Measurements from ENCODE around the gene PSMD5.

Gene PSMD5

DNA sequence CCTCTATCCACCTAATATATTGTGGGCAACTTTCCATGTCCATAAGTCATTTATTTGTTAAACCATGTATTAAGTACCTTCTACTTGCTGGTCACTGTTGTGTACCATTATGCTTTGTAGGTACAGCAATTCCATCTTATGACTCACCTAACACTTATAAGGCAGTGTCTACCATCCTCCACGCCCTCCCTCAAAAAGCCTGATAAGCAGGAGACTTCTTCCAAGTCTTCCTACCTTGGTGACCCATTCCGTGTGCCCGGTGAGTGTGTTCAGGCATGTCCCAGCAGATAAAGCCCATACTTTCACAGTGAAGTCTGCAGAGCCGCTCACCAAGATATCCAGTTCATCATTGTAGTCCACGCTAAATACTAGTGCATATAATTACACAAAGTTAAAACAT is 66.9 kb downstream of the PSMD5 start:
- H3K36me3 ChIP-seq (ENCODE audit: control insufficient read depth, low read length), result peaks cover 87% of the 10 kb centered on the region

GRCh38 chr9:120774719-120775118 is 68.0 kb downstream of the PSMD5 start:
- Histone ChIP-seq H3K9me2 (replicated peaks; ENCODE audit: control insufficient read depth, low read length) (no peaks in the 10 kb centered on the region), H3K27me3 (ENCODE audit: control insufficient read depth, low read length) (no peaks in the 10 kb centered on the region), H3K9me3 (ENCODE audit: control insufficient read depth, insufficient read depth, low read length) (no peaks in the 10 kb centered on the region), H3K4me1 (ENCODE audit: control insufficient read depth, low read length) (no peaks in the 10 kb centered on the region), H3K36me3 (ENCODE audit: control insufficient read depth, low read length) (peaks cover 91% of the 10 kb centered on the region), H3K4me3 (ENCODE audit: low read length) (no peak overlapping the region), H3K79me2 (ENCODE audit: control insufficient read depth, low read length) (peaks cover 18% of the 10 kb centered on the region), H3K27ac (ENCODE audit: low read depth, low read length) (no peak overlapping the region), H4K20me1 (ENCODE audit: control insufficient read depth, insufficient read depth, low read depth, low read length) (no peaks in the 10 kb centered on the region), H3F3A (ENCODE audit: control insufficient read depth, insufficient read depth) (no peaks in the 10 kb centered on the region), H3K4me2 (ENCODE audit: low read length) (no peak overlapping the region)
- TF ChIP-seq EZH2phosphoT487 (IDR thresholded peaks at IDR 0.05; ENCODE audit: borderline replicate concordance, low read length) (no peak), CTCF (IDR thresholded peaks at IDR 0.05; ENCODE audit: low read depth, low read length, poor library complexity, severe bottlenecking) (no peak)

More for the DNA sequence above, 66.9 kb downstream of the PSMD5 start:
- no peaks in the 10 kb centered on the region for H3F3A ChIP-seq (ENCODE audit: control insufficient read depth, insufficient read depth)
- H3K4me2 ChIP-seq (ENCODE audit: low read length), result no peak overlapping the region
- no peaks in the 10 kb centered on the region for H3K27me3 ChIP-seq (ENCODE audit: control insufficient read depth, low read length)
- H4K20me1 ChIP-seq (ENCODE audit: control insufficient read depth, insufficient read depth, low read depth, low read length), result no peaks in the 10 kb centered on the region
- no peaks in the 10 kb centered on the region for H3K4me1 ChIP-seq (ENCODE audit: control insufficient read depth, low read length)
- no peak for TF ChIP-seq CTCF (IDR thresholded peaks at IDR 0.05; ENCODE audit: low read depth, low read length, poor library complexity, severe bottlenecking)
- no peak for TF ChIP-seq EZH2phosphoT487 (IDR thresholded peaks at IDR 0.05; ENCODE audit: borderline replicate concordance, low read length)
- H3K27ac ChIP-seq (ENCODE audit: low read depth, low read length), result no peak overlapping the region
- no peaks in the 10 kb centered on the region for H3K9me2 ChIP-seq (replicated peaks; ENCODE audit: control insufficient read depth, low read length)
- H3K4me3 ChIP-seq (ENCODE audit: low read length), result no peak overlapping the region
- H3K79me2 ChIP-seq (ENCODE audit: control insufficient read depth, low read length), result peaks cover 26% of the 10 kb centered on the region
- no peaks in the 10 kb centered on the region for H3K9me3 ChIP-seq (ENCODE audit: control insufficient read depth, insufficient read depth, low read length)

DNA sequence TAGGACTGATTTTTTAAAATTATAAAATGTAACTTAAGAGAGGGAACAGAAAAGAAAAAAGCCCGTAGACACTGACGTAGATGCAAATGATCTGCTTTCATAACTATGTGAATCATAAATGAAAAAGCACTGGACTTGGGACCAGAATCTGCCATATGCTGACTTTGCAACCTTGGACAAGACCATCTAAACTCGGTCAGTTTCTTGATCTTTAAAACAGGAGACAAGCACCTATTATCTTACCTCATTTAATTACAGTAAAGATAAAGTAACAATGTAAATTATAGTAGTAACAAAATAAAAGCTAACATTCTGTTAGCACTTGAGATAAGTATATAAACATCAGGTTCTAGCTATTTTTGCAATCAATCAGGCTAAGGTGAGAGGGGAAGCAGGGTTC is 69.5 kb downstream of the PSMD5 start:
- H3K9me3 ChIP-seq (ENCODE audit: control insufficient read depth, insufficient read depth, low read length), result no peaks in the 10 kb centered on the region
- H3K27ac ChIP-seq (ENCODE audit: low read depth, low read length), result no peak overlapping the region
- TF ChIP-seq EZH2phosphoT487 (IDR thresholded peaks at IDR 0.05; ENCODE audit: borderline replicate concordance, low read length) (no peak), CTCF (IDR thresholded peaks at IDR 0.05; ENCODE audit: low read depth, low read length, poor library complexity, severe bottlenecking) (no peak)
- no peak overlapping the region for H3K4me2 ChIP-seq (ENCODE audit: low read length)
- no peak overlapping the region for H3K4me3 ChIP-seq (ENCODE audit: low read length)
- no peaks in the 10 kb centered on the region for H4K20me1 ChIP-seq (ENCODE audit: control insufficient read depth, insufficient read depth, low read depth, low read length)
- H3K9me2 ChIP-seq (replicated peaks; ENCODE audit: control insufficient read depth, low read length), result no peaks in the 10 kb centered on the region
- peaks cover 4% of the 10 kb centered on the region; the same call in 1 of the 2 replicates for H3K79me2 ChIP-seq (ENCODE audit: control insufficient read depth, low read length)
- no peaks in the 10 kb centered on the region for H3K4me1 ChIP-seq (ENCODE audit: control insufficient read depth, low read length)
- H3K27me3 ChIP-seq (ENCODE audit: control insufficient read depth, low read length), result no peaks in the 10 kb centered on the region
- H3K36me3 ChIP-seq (ENCODE audit: control insufficient read depth, low read length), result peaks cover 91% of the 10 kb centered on the region
- no peaks in the 10 kb centered on the region for H3F3A ChIP-seq (ENCODE audit: control insufficient read depth, insufficient read depth)

DNA sequence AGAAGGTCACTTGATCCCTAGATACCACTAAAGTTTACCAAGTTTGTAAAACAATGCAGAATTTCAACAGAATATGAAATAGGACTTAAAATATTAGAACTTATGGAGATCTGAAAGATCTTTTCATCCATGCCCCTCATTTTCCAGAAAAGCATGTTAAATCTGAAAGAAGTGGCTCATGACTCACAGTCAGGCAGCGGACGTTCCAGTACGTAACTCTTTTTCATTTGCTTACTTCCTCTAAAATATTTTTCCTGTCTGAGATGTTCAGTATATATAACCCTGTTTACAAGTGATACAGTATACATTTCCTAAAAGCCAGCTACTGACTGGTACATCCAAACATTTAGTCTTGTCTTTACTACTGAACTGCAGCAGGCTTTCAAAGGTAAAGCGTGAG is 71.8 kb downstream of the PSMD5 start:
- H3K27me3 ChIP-seq (ENCODE audit: control insufficient read depth, low read length), result no peaks in the 10 kb centered on the region
- H4K20me1 ChIP-seq (ENCODE audit: control insufficient read depth, insufficient read depth, low read depth, low read length), result no peaks in the 10 kb centered on the region
- TF ChIP-seq EZH2phosphoT487 (IDR thresholded peaks at IDR 0.05; ENCODE audit: borderline replicate concordance, low read length) (no peak), CTCF (IDR thresholded peaks at IDR 0.05; ENCODE audit: low read depth, low read length, poor library complexity, severe bottlenecking) (no peak)
- H3K9me2 ChIP-seq (replicated peaks; ENCODE audit: control insufficient read depth, low read length), result no peaks in the 10 kb centered on the region
- no peaks in the 10 kb centered on the region for H3K79me2 ChIP-seq (ENCODE audit: control insufficient read depth, low read length)
- H3K36me3 ChIP-seq (ENCODE audit: control insufficient read depth, low read length), result peaks cover 88% of the 10 kb centered on the region
- no peaks in the 10 kb centered on the region for H3F3A ChIP-seq (ENCODE audit: control insufficient read depth, insufficient read depth)
- no peak overlapping the region for H3K4me3 ChIP-seq (ENCODE audit: low read length)
- H3K4me1 ChIP-seq (ENCODE audit: control insufficient read depth, low read length), result no peaks in the 10 kb centered on the region
- no peak overlapping the region for H3K4me2 ChIP-seq (ENCODE audit: low read length)
- no peaks in the 10 kb centered on the region for H3K9me3 ChIP-seq (ENCODE audit: control insufficient read depth, insufficient read depth, low read length)
- H3K27ac ChIP-seq (ENCODE audit: low read depth, low read length), result no peak overlapping the region
